Measurements from ENCODE around the gene BPIFA1. TPM values are rescaled to one million over a fixed set of nuclear protein-coding genes. Genes with fewer than 3 reads are reported as not detected.

Gene BPIFA1
- total RNA-seq, 6 experiments from 2014 or later, result not detected

DNA sequence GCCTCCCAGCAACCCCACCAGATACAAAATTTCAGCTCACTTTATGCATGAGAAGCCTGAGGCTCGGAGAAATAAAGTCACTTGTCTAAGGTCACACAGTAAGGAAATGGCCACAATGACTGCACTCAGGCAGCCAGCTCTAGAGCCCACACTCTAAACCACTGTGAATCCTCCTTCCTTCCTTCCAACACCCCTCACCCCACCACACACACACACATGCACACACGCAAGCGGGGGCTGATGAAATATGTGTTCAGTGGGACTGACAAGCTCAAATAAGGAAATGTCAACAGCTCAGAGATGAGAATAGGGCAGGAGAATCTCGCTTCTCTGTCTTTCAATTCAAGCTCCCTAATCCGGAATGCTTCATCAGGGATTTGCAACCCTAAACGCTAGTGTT lies 6.0 kb upstream of the BPIFA1 start:
- H3K36me3 ChIP-seq, result no peaks in the 10 kb centered on the region
- intact Hi-C loops (cut with DNase I), result loop anchor here in 1 of 2 donors (10.0 kb wide), 1 partner anchor 315 kb away; no protein-coding TSS in a partner anchor
- no peaks in the 10 kb centered on the region for H3K9me3 ChIP-seq
- no peak for ATAC-seq
- no peak for TF ChIP-seq POLR2A (IDR thresholded peaks at IDR 0.05)
- TF ChIP-seq, protein P1, sequence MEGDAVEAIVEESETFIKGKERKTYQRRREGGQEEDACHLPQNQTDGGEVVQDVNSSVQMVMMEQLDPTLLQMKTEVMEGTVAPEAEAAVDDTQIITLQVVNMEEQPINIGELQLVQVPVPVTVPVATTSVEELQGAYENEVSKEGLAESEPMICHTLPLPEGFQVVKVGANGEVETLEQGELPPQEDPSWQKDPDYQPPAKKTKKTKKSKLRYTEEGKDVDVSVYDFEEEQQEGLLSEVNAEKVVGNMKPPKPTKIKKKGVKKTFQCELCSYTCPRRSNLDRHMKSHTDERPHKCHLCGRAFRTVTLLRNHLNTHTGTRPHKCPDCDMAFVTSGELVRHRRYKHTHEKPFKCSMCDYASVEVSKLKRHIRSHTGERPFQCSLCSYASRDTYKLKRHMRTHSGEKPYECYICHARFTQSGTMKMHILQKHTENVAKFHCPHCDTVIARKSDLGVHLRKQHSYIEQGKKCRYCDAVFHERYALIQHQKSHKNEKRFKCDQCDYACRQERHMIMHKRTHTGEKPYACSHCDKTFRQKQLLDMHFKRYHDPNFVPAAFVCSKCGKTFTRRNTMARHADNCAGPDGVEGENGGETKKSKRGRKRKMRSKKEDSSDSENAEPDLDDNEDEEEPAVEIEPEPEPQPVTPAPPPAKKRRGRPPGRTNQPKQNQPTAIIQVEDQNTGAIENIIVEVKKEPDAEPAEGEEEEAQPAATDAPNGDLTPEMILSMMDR (IDR thresholded peaks at IDR 0.05), result no peak
- H3K27me3 ChIP-seq, result no peaks in the 10 kb centered on the region
- no peak overlapping the region for H3K4me3 ChIP-seq
- WGBS (ENCODE audit: insufficient coverage, low coverage, low lambda C conversion rate, missing lambda C conversion rate), result 16% methylated on average over 3 of the region's 6 CpGs
- DNase-seq, result no peak
- no peak overlapping the region for H3K27ac ChIP-seq
- H3K4me1 ChIP-seq, result no peaks in the 10 kb centered on the region

- intact Hi-C loops (cut with DNase I), result no loop called here
- no peaks in the 10 kb centered on the region for H3K4me1 ChIP-seq
- H3K9me3 ChIP-seq, result no peaks in the 10 kb centered on the region
- no peaks in the 10 kb centered on the region for H3K36me3 ChIP-seq
- TF ChIP-seq, protein P1 (IDR thresholded peaks at IDR 0.05), result no peak
- TF ChIP-seq POLR2A (IDR thresholded peaks at IDR 0.05), result no peak
- DNase-seq (no peak), ATAC-seq (no peak)
- no peak overlapping the region for H3K4me3 ChIP-seq
- H3K27ac ChIP-seq, result no peak overlapping the region
- H3K27me3 ChIP-seq, result no peaks in the 10 kb centered on the region
- 45% methylated on average over 7 of the region's 7 CpGs for WGBS (ENCODE audit: insufficient coverage, low coverage, low lambda C conversion rate, missing lambda C conversion rate)
These were observed 4.6 kb upstream of the BPIFA1 start for GRCh38 chr20:33231237-33231636.

DNA sequence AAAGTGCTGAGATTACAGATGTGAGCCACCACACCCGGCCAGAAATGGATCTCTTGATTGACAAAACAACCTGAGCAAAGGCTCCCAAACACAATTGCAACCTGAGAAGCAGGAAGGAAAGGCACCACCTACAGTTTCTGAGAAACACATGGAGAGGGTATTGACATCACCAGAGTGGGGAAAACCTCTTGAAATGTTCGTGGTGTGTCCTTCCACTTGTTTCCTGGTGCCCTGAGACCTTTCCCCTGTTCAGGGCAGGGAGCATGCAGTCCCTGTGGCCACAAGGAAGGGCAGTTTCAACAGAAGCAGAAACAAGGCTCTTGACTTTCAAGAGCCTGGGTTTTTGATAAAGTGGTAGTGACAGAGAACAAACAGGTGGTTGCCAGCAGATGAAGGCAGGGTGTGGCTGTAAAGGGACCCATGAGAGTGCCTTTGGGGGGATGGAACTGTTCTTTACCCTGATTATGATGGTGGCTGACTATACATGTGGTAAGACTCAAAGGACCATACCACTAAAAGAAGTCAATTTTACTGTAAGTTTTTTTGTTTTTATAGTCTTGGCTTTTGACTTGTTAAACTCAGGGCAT lies 3.2 kb upstream of the BPIFA1 start:
- Histone ChIP-seq H3K4me3 (no peak overlapping the region), H3K4me1 (no peaks in the 10 kb centered on the region), H3K9me3 (no peaks in the 10 kb centered on the region), H3K27ac (no peak overlapping the region), H3K27me3 (no peaks in the 10 kb centered on the region), H3K36me3 (no peaks in the 10 kb centered on the region)
- WGBS (ENCODE audit: insufficient coverage, low coverage, low lambda C conversion rate, missing lambda C conversion rate), result 8% methylated on average over 2 of the region's 2 CpGs
- no peak for ATAC-seq
- no peak for DNase-seq
- intact Hi-C loops (cut with DNase I), result no loop called here
- no peak for TF ChIP-seq POLR2A (IDR thresholded peaks at IDR 0.05)
- TF ChIP-seq, protein P1 (IDR thresholded peaks at IDR 0.05), result no peak

- intact Hi-C loops (cut with DNase I), result no loop called here
- Histone ChIP-seq H3K4me1 (no peaks in the 10 kb centered on the region), H3K9me3 (no peaks in the 10 kb centered on the region), H3K27me3 (no peaks in the 10 kb centered on the region), H3K36me3 (no peaks in the 10 kb centered on the region), H3K27ac (no peak overlapping the region), H3K4me3 (no peak overlapping the region)
- ATAC-seq, result no peak
- 28% methylated on average over 5 of the region's 5 CpGs for WGBS (ENCODE audit: insufficient coverage, low coverage, low lambda C conversion rate, missing lambda C conversion rate)
- DNase-seq, result no peak
- TF ChIP-seq, protein P1 (IDR thresholded peaks at IDR 0.05), result no peak
- no peak for TF ChIP-seq POLR2A (IDR thresholded peaks at IDR 0.05)
These were observed 2.5 kb upstream of the BPIFA1 start for GRCh38 chr20:33233129-33233774.
